PC-9 (cell line): ENCODE data around the gene EML2. TPM values are rescaled to one million over a fixed set of nuclear protein-coding genes. Genes with fewer than 3 reads are reported as not detected.

Experiments used
- BruUV-seq: library from RNA; stranded (reverse); fragments of 400-500 nt; replicated peaks from 2 replicates; lab custom pipeline; 2021; lab: Mats Ljungman, UMichigan
- CTCF ChIA-PET: fragments of 300-600 bp; sonication (Branson Sonifier 250); formaldehyde crosslinking; loops from one replicate; lab custom pipeline; 2022; ENCODE audit warnings: antibody characterized with exemption; lab: Charles Lee
- POLR2A ChIA-PET: fragments of 300-600 bp; sonication (Branson Sonifier 250); formaldehyde crosslinking; loops from one replicate; lab custom pipeline; 2022; ENCODE audit warnings: antibody characterized with exemption; ENCODE audit not compliant: unreplicated experiment; lab: Charles Lee
- DNase-seq, 2 experiments: peaks; one replicate each; pipeline versions ENCODE4 v3.0.0 to v3.0.0-alpha.2; 2015 to 2022; ENCODE audit warnings: mixed read lengths in 1 of 2
- H2AFZ ChIP-seq: fragments of 200-600 bp; sonication (generic); 2 replicates; pipeline ENCODE4 v1.8.1; 2017; ENCODE audit warnings: antibody characterized with exemption
- H3F3A ChIP-seq: fragments of 200-600 bp; sonication (generic); 2 replicates; pipeline ENCODE4 v1.8.1; 2017; ENCODE audit warnings: antibody characterized with exemption, mild to moderate bottlenecking, low read depth; ENCODE audit not compliant: insufficient read depth
- H3K27ac ChIP-seq: fragments of 200-600 bp; sonication (generic); 2 replicates; pipeline ENCODE4 v1.6.1; 2016; ENCODE audit warnings: mixed run types
- H3K27me3 ChIP-seq: fragments of 200-600 bp; sonication (generic); 2 replicates; pipeline ENCODE4 v1.6.1; 2016; ENCODE audit warnings: low read depth, mixed run types; ENCODE audit not compliant: insufficient read depth
- H3K36me3 ChIP-seq: fragments of 200-600 bp; sonication (generic); 2 replicates; pipeline ENCODE4 v1.6.1; 2016; ENCODE audit warnings: low read depth, mixed run types
- H3K4me1 ChIP-seq: fragments of 200-600 bp; sonication (generic); replicated peaks from 2 replicates; pipeline ENCODE4 v1.6.1; 2016; ENCODE audit warnings: mixed run types; ENCODE audit not compliant: insufficient read depth
- H3K4me2 ChIP-seq: fragments of 200-600 bp; sonication (generic); 2 replicates; pipeline ENCODE4 v1.6.1; 2017; ENCODE audit warnings: mixed run types
- H3K4me3 ChIP-seq: fragments of 200-600 bp; sonication (generic); 2 replicates; pipeline ENCODE4 v1.6.1; 2016; ENCODE audit warnings: mixed run types
- H3K79me2 ChIP-seq: fragments of 200-600 bp; sonication (generic); 2 replicates; pipeline ENCODE4 v1.6.1; 2017; ENCODE audit warnings: low read depth, mixed run types
- H3K9me2 ChIP-seq: fragments of 200-600 bp; sonication (generic); 2 replicates; pipeline ENCODE4 v1.8.1; 2017; ENCODE audit warnings: mild to moderate bottlenecking; ENCODE audit not compliant: insufficient read depth
- H3K9me3 ChIP-seq: fragments of 200-600 bp; sonication (generic); 2 replicates; pipeline ENCODE4 v1.8.1; 2016; ENCODE audit warnings: low read depth; ENCODE audit not compliant: insufficient read depth
- H4K20me1 ChIP-seq: fragments of 200-600 bp; sonication (generic); 2 replicates; pipeline ENCODE4 v1.8.1; 2017; ENCODE audit not compliant: insufficient read depth
- EZH2 ChIP-seq: fragments of 200-600 bp; sonication (generic); IDR thresholded peaks from 2 replicates; pipeline ENCODE4 v1.8.0; 2017; ENCODE audit warnings: antibody characterized with exemption, low read depth
- intact Hi-C: fragments of 100-400 bp; cut with micrococcal nuclease; formaldehyde crosslinking; loops from one replicate; pipeline ENCODE4 v1.10.0; 2022; ENCODE audit not compliant: unreplicated experiment
- total RNA-seq: library from RNA; stranded (reverse); gene quantifications from 2 replicates; pipeline ENCODE4 v1.2.3, GENCODE V29; 2021
- TF ChIP-seq, protein P1 (sequence below): fragments of 200-600 bp; sonication (generic); conservative IDR thresholded peaks from 2 replicates; pipeline ENCODE4 v1.6.1; 2017; ENCODE audit warnings: mixed run types, antibody characterized with exemption, mild to moderate bottlenecking, moderate library complexity

EML2 gene
- total RNA-seq, 1 experiment from 2014 or later = 61.7 TPM

DNA sequence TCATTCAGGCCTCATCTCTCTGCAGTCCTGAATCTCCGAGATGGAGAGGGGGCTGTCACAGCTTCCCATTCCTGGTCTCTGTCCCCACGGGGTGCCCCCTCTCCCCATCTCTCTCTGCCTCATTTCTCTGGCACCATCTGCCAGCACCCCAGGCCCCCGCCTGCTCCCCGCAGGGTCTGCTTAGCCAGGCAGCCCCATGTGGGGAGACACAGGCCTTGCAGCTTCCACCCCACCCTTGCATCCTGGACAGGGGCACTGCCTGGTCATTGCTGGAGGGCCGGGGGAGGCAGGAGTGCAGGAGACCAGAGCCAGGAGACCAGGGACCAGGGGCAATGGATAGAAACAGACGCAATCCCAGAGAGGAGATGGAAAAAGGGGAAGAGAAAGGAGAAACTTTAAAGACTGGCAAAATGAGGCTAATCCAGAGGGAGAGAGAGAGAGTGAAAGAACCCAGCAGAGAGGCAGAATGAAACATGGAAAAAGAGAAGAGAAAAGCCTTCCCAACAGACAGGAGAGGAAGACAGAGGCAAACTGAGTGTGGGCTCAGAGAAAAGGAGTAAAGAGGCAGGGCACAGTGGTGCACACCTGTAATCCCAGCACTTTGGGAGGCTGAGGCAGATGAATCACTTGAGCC, 20.0 kb upstream of the EML2 start:
- no TSS peak for BruUV-seq
- no peak overlapping the region for H2AFZ ChIP-seq
- H3F3A ChIP-seq = peaks cover 7% of the 10 kb centered on the region; the same call in 1 of the 2 replicates
- TF ChIP-seq, protein P1, sequence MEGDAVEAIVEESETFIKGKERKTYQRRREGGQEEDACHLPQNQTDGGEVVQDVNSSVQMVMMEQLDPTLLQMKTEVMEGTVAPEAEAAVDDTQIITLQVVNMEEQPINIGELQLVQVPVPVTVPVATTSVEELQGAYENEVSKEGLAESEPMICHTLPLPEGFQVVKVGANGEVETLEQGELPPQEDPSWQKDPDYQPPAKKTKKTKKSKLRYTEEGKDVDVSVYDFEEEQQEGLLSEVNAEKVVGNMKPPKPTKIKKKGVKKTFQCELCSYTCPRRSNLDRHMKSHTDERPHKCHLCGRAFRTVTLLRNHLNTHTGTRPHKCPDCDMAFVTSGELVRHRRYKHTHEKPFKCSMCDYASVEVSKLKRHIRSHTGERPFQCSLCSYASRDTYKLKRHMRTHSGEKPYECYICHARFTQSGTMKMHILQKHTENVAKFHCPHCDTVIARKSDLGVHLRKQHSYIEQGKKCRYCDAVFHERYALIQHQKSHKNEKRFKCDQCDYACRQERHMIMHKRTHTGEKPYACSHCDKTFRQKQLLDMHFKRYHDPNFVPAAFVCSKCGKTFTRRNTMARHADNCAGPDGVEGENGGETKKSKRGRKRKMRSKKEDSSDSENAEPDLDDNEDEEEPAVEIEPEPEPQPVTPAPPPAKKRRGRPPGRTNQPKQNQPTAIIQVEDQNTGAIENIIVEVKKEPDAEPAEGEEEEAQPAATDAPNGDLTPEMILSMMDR = no peak
- TF ChIP-seq EZH2 = no peak
- no peak for DNase-seq
- ChIA-PET CTCF (no interaction called here), POLR2A (no interaction called here)
- no peak overlapping the region for H3K27ac ChIP-seq
- no peaks in the 10 kb centered on the region for H3K4me1 ChIP-seq
- no peak overlapping the region for H3K4me2 ChIP-seq
- intact Hi-C loops = no loop called here
- no peak overlapping the region for H3K4me3 ChIP-seq
- no peaks in the 10 kb centered on the region for H3K9me2 ChIP-seq
- no peaks in the 10 kb centered on the region for H3K9me3 ChIP-seq
- H4K20me1 ChIP-seq = no peaks in the 10 kb centered on the region
- H3K36me3 ChIP-seq = no peaks in the 10 kb centered on the region
- H3K79me2 ChIP-seq = no peaks in the 10 kb centered on the region
- 0 out of 2 replicates have a peak, but pooled peaks cover 3% of the 10 kb centered on the region for H3K27me3 ChIP-seq

DNA sequence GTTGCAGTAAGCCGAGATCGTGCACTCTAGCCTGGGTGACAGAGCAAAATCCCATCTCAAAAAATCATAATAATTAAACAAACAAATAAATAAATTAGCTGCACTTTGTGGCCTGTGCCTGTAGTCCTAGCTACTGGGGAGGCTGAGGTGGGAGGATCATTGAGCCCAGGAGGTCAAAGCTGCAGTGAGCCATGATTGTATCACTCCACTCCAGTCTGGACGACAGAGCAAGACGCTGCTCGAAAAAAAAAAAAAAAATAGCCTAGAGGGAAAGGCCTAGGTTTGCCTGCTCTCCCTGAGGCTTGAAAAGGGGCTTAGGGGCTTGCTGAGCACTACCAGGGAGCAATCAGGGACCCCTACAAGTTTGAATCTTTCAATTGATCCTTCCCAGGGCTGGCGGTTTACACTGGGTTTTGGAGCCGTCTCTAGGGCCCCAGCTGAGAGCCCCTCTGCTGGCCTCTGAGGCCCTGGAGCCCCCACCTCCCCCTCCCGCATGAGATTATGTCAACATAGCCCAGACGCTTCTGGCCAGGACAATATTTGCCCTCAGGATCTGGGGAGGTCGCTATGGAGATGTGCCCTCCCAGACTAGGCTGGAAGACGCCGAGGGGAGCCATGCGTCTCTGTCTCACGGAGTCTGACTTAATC, 18.4 kb upstream of the EML2 start:
- intact Hi-C loops = no loop called here
- no peaks in the 10 kb centered on the region for H3K9me3 ChIP-seq
- no TSS peak for BruUV-seq
- 0 out of 2 replicates have a peak, but pooled peaks cover 3% of the 10 kb centered on the region for H3K27me3 ChIP-seq
- ChIA-PET CTCF (no interaction called here), POLR2A (interaction anchor here (0.6 kb wide), 1 partner anchor 27 kb away, joined by 17 read pairs; no protein-coding TSS in a partner anchor)
- no peaks in the 10 kb centered on the region for H3K79me2 ChIP-seq
- no peaks in the 10 kb centered on the region for H3K9me2 ChIP-seq
- H3K4me1 ChIP-seq = no peaks in the 10 kb centered on the region
- no peak overlapping the region for H3K4me3 ChIP-seq
- H3K27ac ChIP-seq = no peak overlapping the region
- TF ChIP-seq, protein P1 = no peak
- TF ChIP-seq EZH2 = no peak
- H3F3A ChIP-seq = peaks cover 7% of the 10 kb centered on the region; the same call in 1 of the 2 replicates
- no peaks in the 10 kb centered on the region for H4K20me1 ChIP-seq
- no peak overlapping the region for H3K4me2 ChIP-seq
- no peak for DNase-seq
- no peak overlapping the region for H2AFZ ChIP-seq
- no peaks in the 10 kb centered on the region for H3K36me3 ChIP-seq

DNA sequence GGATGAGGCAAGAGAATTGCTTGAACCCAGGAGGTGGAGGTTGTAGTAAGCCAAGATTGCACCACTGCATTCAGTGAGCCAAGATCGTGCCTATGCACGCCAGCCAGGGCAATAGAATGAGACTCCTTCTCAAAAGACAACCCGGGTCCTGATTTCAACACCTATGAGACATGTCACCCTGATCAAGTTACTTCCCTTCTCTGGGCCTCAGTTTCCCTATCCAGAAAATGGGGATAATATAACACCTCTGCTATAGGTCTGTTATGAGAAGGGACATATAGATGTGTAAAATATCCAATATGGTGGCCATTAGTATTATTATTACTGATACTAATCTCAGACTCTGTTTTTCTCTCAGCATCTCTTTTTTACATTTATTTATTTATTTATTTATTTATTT, 15.9 kb upstream of the EML2 start:
- no peaks in the 10 kb centered on the region for H3K4me1 ChIP-seq
- no peaks in the 10 kb centered on the region for H3K79me2 ChIP-seq
- H3K27me3 ChIP-seq = no peaks in the 10 kb centered on the region
- no peaks in the 10 kb centered on the region for H3K36me3 ChIP-seq
- H3K27ac ChIP-seq = no peak overlapping the region
- POLR2A ChIA-PET = no interaction called here
- H3K4me2 ChIP-seq = no peak overlapping the region
- no peak overlapping the region for H2AFZ ChIP-seq
- BruUV-seq = no TSS peak
- no peaks in the 10 kb centered on the region for H3K9me2 ChIP-seq
- no peak overlapping the region for H3K4me3 ChIP-seq
- intact Hi-C loops = no loop called here
- CTCF ChIA-PET = no interaction called here
- no peaks in the 10 kb centered on the region for H3K9me3 ChIP-seq
- DNase-seq = no peak
- H4K20me1 ChIP-seq = no peaks in the 10 kb centered on the region
- peaks cover 7% of the 10 kb centered on the region; the same call in 1 of the 2 replicates for H3F3A ChIP-seq
- TF ChIP-seq EZH2 = no peak
- TF ChIP-seq, protein P1 = no peak
